HG03103 (cell line): ENCODE measurements around the gene SDC1.

Experiments used
- ATAC-seq: cut with Tn5 transposase; IDR thresholded peaks from one replicate; pipeline ENCODE4 v1.9.1; 2021; ENCODE audit warnings: low read depth; ENCODE audit not compliant: unreplicated experiment

Gene SDC1

GRCh38 chr2:20173496-20174402 is 51.2 kb downstream of the SDC1 start:
- no peak for ATAC-seq

- no peak for ATAC-seq
Observed at GRCh38 chr2:20173064-20173463, 51.9 kb downstream of the SDC1 start.

- no peak for ATAC-seq
Observed at GRCh38 chr2:20172273-20173055, 52.5 kb downstream of the SDC1 start.

- ATAC-seq = no peak
Observed at GRCh38 chr2:20171445-20171977, 53.4 kb downstream of the SDC1 start.

GRCh38 chr2:20170704-20171250 is 54.2 kb downstream of the SDC1 start:
- ATAC-seq = no peak

- ATAC-seq = no peak
Observed at GRCh38 chr2:20169796-20170703, 54.9 kb downstream of the SDC1 start.

- ATAC-seq = no peak
Observed at GRCh38 chr2:20168727-20169696, 55.9 kb downstream of the SDC1 start.

GRCh38 chr2:20168048-20168726 is 56.7 kb downstream of the SDC1 start:
- ATAC-seq = no peak

- ATAC-seq = no peak
Observed at GRCh38 chr2:20167356-20167755, 57.6 kb downstream of the SDC1 start.

GRCh38 chr2:20165677-20166509 is 59.0 kb downstream of the SDC1 start:
- ATAC-seq = no peak

- no peak for ATAC-seq
Observed at GRCh38 chr2:20164734-20165478, 60.0 kb downstream of the SDC1 start.

GRCh38 chr2:20164061-20164733 is 60.7 kb downstream of the SDC1 start:
- no peak for ATAC-seq

- ATAC-seq = no peak
Observed at GRCh38 chr2:20159411-20160070, 65.4 kb downstream of the SDC1 start.

GRCh38 chr2:20157193-20157891 is 67.6 kb downstream of the SDC1 start:
- ATAC-seq = no peak

- ATAC-seq = no peak
Observed at GRCh38 chr2:20156836-20157192, 68.1 kb downstream of the SDC1 start.
